GM12878 (cell line): ENCODE data around the gene TEC. TPM values are rescaled to one million over a fixed set of nuclear protein-coding genes. Genes with fewer than 3 reads are reported as not detected.

Source experiments
- ATAC-seq: fragments of 200-7000 bp; cut with Tn5 transposase; 3 replicates; pipeline ENCODE4 v1.9.1; 2020; ENCODE audit warnings: mild to moderate bottlenecking, moderate library complexity
- BruUV-seq: library from RNA; stranded (reverse); fragments of 400-500 nt; replicated peaks from 2 replicates; lab custom pipeline; 2021; lab: Mats Ljungman, UMichigan
- CTCF ChIA-PET: fragments of 300-600 bp; sonication (Branson Sonifier 250); formaldehyde crosslinking; extraction: SDS; loops from one replicate; lab custom pipeline; 2021; ENCODE audit warnings: inconsistent platforms; lab: Yijun Ruan, JAX
- POLR2A ChIA-PET: fragments of 350-600 bp; formaldehyde crosslinking; extraction: SDS; loops from one replicate; lab custom pipeline; 2021; ENCODE audit warnings: inconsistent platforms; lab: Charles Lee
- RAD21 ChIA-PET: fragments of 300-600 bp; sonication (Branson Sonifier 250); formaldehyde crosslinking; loops from one replicate; lab custom pipeline; 2023; ENCODE audit warnings: antibody characterized with exemption; ENCODE audit not compliant: unreplicated experiment; lab: Charles Lee
- SMC1A ChIA-PET: fragments of 300-600 bp; sonication (Branson Sonifier 250); formaldehyde crosslinking; loops from one replicate; lab custom pipeline; 2023; ENCODE audit not compliant: unreplicated experiment, uncharacterized antibody; lab: Charles Lee
- DNase-seq: peaks from one replicate; pipeline ENCODE4 v3.0.0-alpha.2; 2011; ENCODE audit warnings: low read depth, low spot score
- FAIRE-seq: peaks from 3 replicates; lab custom pipeline; 2011; peaks lifted over from hg19 to GRCh38; lab: Jason Lieb, UNC
- H2AFZ ChIP-seq: 2 replicates; pipeline ENCODE4 v1.6.0; 2011; ENCODE audit warnings: low read depth, low read length, control low read depth; ENCODE audit not compliant: control insufficient read depth
- H3K27ac ChIP-seq: 2 replicates; pipeline ENCODE4 v1.5.1; 2011; ENCODE audit warnings: control low read depth; ENCODE audit not compliant: control insufficient read depth, insufficient read depth
- H3K27me3 ChIP-seq, 2 experiments: replicated peaks in 1 of 2; 2 replicates each; pipeline versions ENCODE4 v1.6.0 to v1.6.1; 2011; ENCODE audit warnings: low read length in 1 of 2; ENCODE audit not compliant: control insufficient read depth in 2 of 2, insufficient read depth in 2 of 2
- H3K36me3 ChIP-seq, 2 experiments: 2 replicates each; pipeline ENCODE4 v1.5.1; 2011; ENCODE audit warnings: low read length in 1 of 2; ENCODE audit not compliant: control insufficient read depth in 2 of 2, insufficient read depth in 2 of 2
- H3K4me1 ChIP-seq: 2 replicates; pipeline ENCODE4 v1.6.1; 2011; ENCODE audit warnings: mild to moderate bottlenecking, low read length, moderate library complexity, mixed read lengths; ENCODE audit not compliant: control insufficient read depth, insufficient read depth
- H3K4me2 ChIP-seq: 2 replicates; pipeline ENCODE4 v1.6.0; 2011; ENCODE audit warnings: control low read depth; ENCODE audit not compliant: control insufficient read depth, insufficient read depth
- H3K4me3 ChIP-seq: fragments of 200-600 bp; sonication (generic); 2 replicates; pipeline ENCODE4 v1.5.1; 2016
- H3K79me2 ChIP-seq: 2 replicates; pipeline ENCODE4 v1.6.0; 2011; ENCODE audit warnings: low read length; ENCODE audit not compliant: control insufficient read depth, insufficient read depth
- H3K9ac ChIP-seq: 2 replicates; pipeline ENCODE4 v1.8.0; 2011; ENCODE audit warnings: low read length, control low read depth, mixed read lengths; ENCODE audit not compliant: control insufficient read depth, insufficient read depth
- H3K9me3 ChIP-seq: replicated peaks from 3 replicates; pipeline ENCODE4 v1.5.1; 2011; ENCODE audit warnings: mild to moderate bottlenecking, low read length; ENCODE audit not compliant: control insufficient read depth, insufficient read depth
- H4K20me1 ChIP-seq: 2 replicates; pipeline ENCODE4 v1.6.0; 2011; ENCODE audit not compliant: control insufficient read depth, insufficient read depth
- BRCA1 ChIP-seq: IDR thresholded peaks from 2 replicates; pipeline ENCODE4 v1.6.1; 2011; ENCODE audit warnings: low read depth, low read length, improper control_type of control experiment
- CBX3 ChIP-seq: fragments of 200-600 bp; sonication (generic); IDR thresholded peaks from 2 replicates; pipeline ENCODE4 v1.6.1; 2016; ENCODE audit warnings: low read depth, borderline replicate concordance
- MEF2B ChIP-seq: fragments of 450-650 bp; IDR thresholded peaks from 2 replicates; pipeline ENCODE4 v1.6.1; 2018; ENCODE audit warnings: mild to moderate bottlenecking, moderate library complexity; ENCODE audit not compliant: partially characterized antibody, poor library complexity, severe bottlenecking
- NFXL1 ChIP-seq: fragments of 450-650 bp; IDR thresholded peaks from 2 replicates; pipeline ENCODE4 v1.6.1; 2017; ENCODE audit warnings: antibody characterized with exemption, mild to moderate bottlenecking, borderline replicate concordance
- SIN3A ChIP-seq: IDR thresholded peaks from 2 replicates; pipeline ENCODE4 v1.6.1; 2012; ENCODE audit warnings: low read depth, low read length, improper control_type of control experiment
- SMAD1 ChIP-seq: fragments of 450-650 bp; IDR thresholded peaks from 2 replicates; pipeline ENCODE4 v1.6.1; 2018; ENCODE audit warnings: mild to moderate bottlenecking, low read depth; ENCODE audit not compliant: partially characterized antibody
- SPI1 ChIP-seq: IDR thresholded peaks from 2 replicates; pipeline ENCODE4 v1.6.1; 2011; ENCODE audit warnings: low read depth, mild to moderate bottlenecking, low read length, moderate library complexity, borderline replicate concordance; ENCODE audit not compliant: insufficient read depth
- YBX1 ChIP-seq: fragments of 450-650 bp; IDR thresholded peaks from 2 replicates; pipeline ENCODE4 v1.6.1; 2016; ENCODE audit warnings: antibody characterized with exemption
- ZZZ3 ChIP-seq: IDR thresholded peaks from 2 replicates; pipeline ENCODE4 v1.6.1; 2011; ENCODE audit warnings: low read depth; ENCODE audit not compliant: control insufficient read depth, insufficient read length
- WGBS: methylation state at CpG from one replicate; pipeline ENCODE4 v1.1.6; 2016; ENCODE audit warnings: low lambda C conversion rate; ENCODE audit not compliant: insufficient replicate concordance, insufficient coverage; ENCODE audit errors: missing lambda C conversion rate; 5-methylcytosine and 5-hydroxymethylcytosine counted together
- in situ Hi-C: fragments of 300-500 bp; cut with MboI; formaldehyde crosslinking; loops from 9 replicates; pipeline ENCODE4 v1.14.3; 2018; ENCODE audit warnings: mixed read lengths
- intact Hi-C: fragments of 100-400 bp; cut with micrococcal nuclease; formaldehyde crosslinking; loops from one replicate; pipeline ENCODE4 v1.14.2; 2022; ENCODE audit not compliant: unreplicated experiment
- polyA plus RNA-seq, 11 experiments: library from polyadenylated mRNA; depleted of rRNA in 4 of 11; unstranded in 6 of 11; stranded (reverse) in 5 of 11; fragments of >200 nt; fragmentation: Nextera tagmentation in 4 of 11; fragmentation: Illumina TruSeq in 1 of 11; extraction: Ambion mirVana in 4 of 11; extraction: Trizol in 1 of 11; gene quantifications; 1 replicate in 1 of 11; 2 replicates in 10 of 11; pipeline versions ENCODE4 v1.2.1 to v1.2.3, GENCODE V29; 2011 to 2016; ENCODE audit warnings: inconsistent platforms in 2 of 11, missing spikeins in 2 of 11, low read depth in 1 of 11
- total RNA-seq, 4 experiments: library from RNA; depleted of rRNA in 3 of 4; stranded (reverse); fragments of >200 nt in 3 of 4; fragmentation: Illumina TruSeq in 1 of 4; extraction: Trizol in 1 of 4; gene quantifications; 2 replicates each; pipeline versions ENCODE4 v1.2.1 to v1.2.3, GENCODE V29; 2013 to 2021
- TF ChIP-seq, protein P1 (sequence below): IDR thresholded peaks from 2 replicates; pipeline ENCODE4 v1.6.1; 2012; ENCODE audit warnings: low read length, inconsistent platforms
- TF ChIP-seq, protein P2 (sequence below): fragments of 450-650 bp; conservative IDR thresholded peaks from 2 replicates; pipeline ENCODE4 v1.6.1; 2017; ENCODE audit warnings: mild to moderate bottlenecking, moderate library complexity

TEC gene
- total and polyA plus RNA-seq, 10 of the 15 experiments (the other 5 are each of a cell fraction or from before 2014, with no cell fraction given), result 7.4 to 27.2 (median 17.1) TPM

DNA sequence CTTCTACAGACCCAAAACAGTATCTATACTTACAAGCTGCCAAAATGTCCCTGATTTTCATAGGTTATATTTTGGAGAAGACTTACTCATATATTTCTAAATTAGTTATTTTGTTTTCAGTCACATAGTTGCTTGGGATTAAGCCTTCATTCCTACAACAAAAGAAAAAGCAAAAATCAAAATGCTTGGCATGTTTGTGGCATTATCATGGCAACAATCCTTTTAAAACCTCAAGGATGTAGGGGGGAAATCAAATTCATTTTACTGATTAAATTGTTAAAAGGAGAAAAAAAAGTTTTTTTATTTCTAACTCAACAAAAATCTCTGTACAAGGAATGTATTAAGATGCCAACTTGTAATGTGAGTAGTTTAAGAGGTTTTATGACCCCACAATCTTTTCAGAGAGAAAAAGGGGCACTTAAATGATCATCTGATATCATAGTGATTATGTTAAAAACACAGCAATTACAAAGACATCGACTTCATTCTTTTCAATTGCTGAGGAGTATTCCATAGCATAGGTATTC, 159.1 kb downstream of the TEC start:
- in situ Hi-C loops, result no loop called here
- intact Hi-C loops, result no loop called here
- Histone ChIP-seq H3K9me3 (no peaks in the 10 kb centered on the region), H3K4me3 (no peak overlapping the region), H2AFZ (no peak overlapping the region), H3K79me2 (no peaks in the 10 kb centered on the region), H3K9ac (no peak overlapping the region), H3K4me1 (no peaks in the 10 kb centered on the region), H3K4me2 (no peak overlapping the region)
- no TSS peak for BruUV-seq
- ChIA-PET POLR2A (no interaction called here), RAD21 (interaction anchor here (1.0 kb wide), 1 partner anchor 163 kb away, joined by 3 read pairs; no protein-coding TSS in a partner anchor)
- DNase-seq (no peak), ATAC-seq (no peak)
- TF ChIP-seq, protein P1, sequence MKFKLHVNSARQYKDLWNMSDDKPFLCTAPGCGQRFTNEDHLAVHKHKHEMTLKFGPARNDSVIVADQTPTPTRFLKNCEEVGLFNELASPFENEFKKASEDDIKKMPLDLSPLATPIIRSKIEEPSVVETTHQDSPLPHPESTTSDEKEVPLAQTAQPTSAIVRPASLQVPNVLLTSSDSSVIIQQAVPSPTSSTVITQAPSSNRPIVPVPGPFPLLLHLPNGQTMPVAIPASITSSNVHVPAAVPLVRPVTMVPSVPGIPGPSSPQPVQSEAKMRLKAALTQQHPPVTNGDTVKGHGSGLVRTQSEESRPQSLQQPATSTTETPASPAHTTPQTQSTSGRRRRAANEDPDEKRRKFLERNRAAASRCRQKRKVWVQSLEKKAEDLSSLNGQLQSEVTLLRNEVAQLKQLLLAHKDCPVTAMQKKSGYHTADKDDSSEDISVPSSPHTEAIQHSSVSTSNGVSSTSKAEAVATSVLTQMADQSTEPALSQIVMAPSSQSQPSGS, result no peak
- TF ChIP-seq CBX3 (no peak), BRCA1 (no peak), SIN3A (no peak), MEF2B (no peak), SMAD1 (no peak), NFXL1 (no peak), ZZZ3 (no peak), SPI1 (no peak), YBX1 (no peak)
- TF ChIP-seq, protein P2, sequence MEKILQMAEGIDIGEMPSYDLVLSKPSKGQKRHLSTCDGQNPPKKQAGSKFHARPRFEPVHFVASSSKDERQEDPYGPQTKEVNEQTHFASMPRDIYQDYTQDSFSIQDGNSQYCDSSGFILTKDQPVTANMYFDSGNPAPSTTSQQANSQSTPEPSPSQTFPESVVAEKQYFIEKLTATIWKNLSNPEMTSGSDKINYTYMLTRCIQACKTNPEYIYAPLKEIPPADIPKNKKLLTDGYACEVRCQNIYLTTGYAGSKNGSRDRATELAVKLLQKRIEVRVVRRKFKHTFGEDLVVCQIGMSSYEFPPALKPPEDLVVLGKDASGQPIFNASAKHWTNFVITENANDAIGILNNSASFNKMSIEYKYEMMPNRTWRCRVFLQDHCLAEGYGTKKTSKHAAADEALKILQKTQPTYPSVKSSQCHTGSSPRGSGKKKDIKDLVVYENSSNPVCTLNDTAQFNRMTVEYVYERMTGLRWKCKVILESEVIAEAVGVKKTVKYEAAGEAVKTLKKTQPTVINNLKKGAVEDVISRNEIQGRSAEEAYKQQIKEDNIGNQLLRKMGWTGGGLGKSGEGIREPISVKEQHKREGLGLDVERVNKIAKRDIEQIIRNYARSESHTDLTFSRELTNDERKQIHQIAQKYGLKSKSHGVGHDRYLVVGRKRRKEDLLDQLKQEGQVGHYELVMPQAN, result no peak
- TF ChIP-seq, all 136 proteins: peak for 0
- no peaks in the 10 kb centered on the region for H3K27me3 ChIP-seq
- H3K27ac ChIP-seq, result no peak overlapping the region
- 88% methylated on average over 1 of the region's 1 CpG for WGBS
- ChIA-PET SMC1A (interaction anchor here (1.2 to 2.4 kb wide), 5 partner anchors 8 to 172 kb away, joined by 3 to 21 read pairs (median 4); no protein-coding TSS in a partner anchor), CTCF (interaction anchor here (0.9 to 4.3 kb wide), 9 partner anchors 13 to 184 kb away, joined by 3 to 28 read pairs (median 11); no protein-coding TSS in a partner anchor)
- no peaks in the 10 kb centered on the region for H3K36me3 ChIP-seq
- no peak for FAIRE-seq
- H4K20me1 ChIP-seq, result no peaks in the 10 kb centered on the region
